Testis (tissue), 3 donors: Measurements from ENCODE around the gene MPL. TPM values are rescaled to one million over a fixed set of nuclear protein-coding genes. Genes with fewer than 3 reads are reported as not detected.

ENCODE experiments used
- DNase-seq: peaks from one replicate; pipeline ENCODE4 v3.0.0-alpha.2; 2019
- H3K27ac ChIP-seq, 2 donors: fragments of 200-600 bp; sonication (generic); one replicate each; pipeline ENCODE4 v1.5.1; 2019
- H3K27me3 ChIP-seq: fragments of 200-600 bp; sonication (generic); one replicate; pipeline ENCODE4 v1.5.1; 2019
- H3K36me3 ChIP-seq: fragments of 200-600 bp; sonication (generic); one replicate; pipeline ENCODE4 v1.5.1; 2017; ENCODE audit warnings: low read depth; ENCODE audit errors: missing control alignments
- H3K4me1 ChIP-seq: fragments of 200-600 bp; sonication (generic); one replicate; pipeline ENCODE4 v1.5.1; 2019
- H3K4me3 ChIP-seq, 2 donors: fragments of 200-600 bp; sonication (generic); one replicate each; pipeline ENCODE4 v1.5.1; 2017 to 2019
- H3K9me3 ChIP-seq: fragments of 200-600 bp; sonication (generic); one replicate; pipeline ENCODE4 v1.5.1; 2017
- CTCF ChIP-seq, 3 experiments: fragments of 450-650 bp in 2 of 3; fragments of 200-600 bp in 1 of 3; sonication (generic) in 1 of 3; IDR thresholded peaks; one replicate each; pipeline ENCODE4 v1.5.1; 2016 to 2019; ENCODE audit warnings: antibody characterized with exemption in 3 of 3, mild to moderate bottlenecking in 2 of 3, moderate library complexity in 1 of 3
- POLR2A ChIP-seq: fragments of 450-650 bp; IDR thresholded peaks from one replicate; pipeline ENCODE4 v1.6.1; 2017; ENCODE audit warnings: antibody characterized with exemption, mild to moderate bottlenecking, moderate library complexity
- WGBS, 2 donors: methylation state at CpG; one replicate each; pipeline ENCODE4 v1.1.5; 2018; 5-methylcytosine and 5-hydroxymethylcytosine counted together
- intact Hi-C: fragments of 100-400 bp; cut with DNase I; formaldehyde crosslinking; loops from one replicate; pipeline ENCODE4 v1.15.1; 2023; ENCODE audit warnings: low total_unique reads
- polyA plus RNA-seq: library from polyadenylated mRNA; stranded (reverse); fragments of 350-450 nt; fragmentation: Illumina TruSeq; extraction: RNeasy Lipid Tissue Mini Kit (QIAGEN cat#74804); gene quantifications from one replicate; pipeline ENCODE4 v1.2.3, GENCODE V29; 2014; ENCODE audit warnings: low read depth, low replicate concordance; ENCODE audit not compliant: insufficient read depth
- total RNA-seq, 2 donors: library from RNA; depleted of rRNA; stranded (reverse); fragments of >200 nt; gene quantifications; one replicate each; pipeline ENCODE4 v1.2.3, GENCODE V29; 2016

MPL gene
- total and polyA plus RNA-seq, 3 donors from 2014 or later, result 0.32 to 0.56 (median 0.47) TPM

- intact Hi-C loops, result no loop called here
- DNase-seq, result no peak
- Histone ChIP-seq H3K36me3 (no peaks in the 10 kb centered on the region), H3K4me3 (no peak overlapping the region), H3K9me3 (no peaks in the 10 kb centered on the region), H3K27ac (no peak overlapping the region), H3K4me1 (peaks cover 15% of the 10 kb centered on the region), H3K27me3 (no peaks in the 10 kb centered on the region)
- 85 to 87% methylated on average over 5 of the region's 5 CpGs for WGBS, 2 donors
- TF ChIP-seq POLR2A (no peak), CTCF (IDR thresholded peaks at IDR 0.05) (no peak)
Observed at GRCh38 chr1:43292679-43293078, 44.9 kb upstream of the MPL start.

- DNase-seq, result no peak
- intact Hi-C loops, result no loop called here
- WGBS, 2 donors, result 90 to 100% methylated on average over 2 of the region's 2 CpGs
Observed at GRCh38 chr1:43293176-43293575, 44.4 kb upstream of the MPL start.

GRCh38 chr1:43293896-43294760, 43.5 kb upstream of the MPL start:
- DNase-seq, result no peak
- no peaks in the 10 kb centered on the region for H3K9me3 ChIP-seq
- peaks cover 15% of the 10 kb centered on the region for H3K4me1 ChIP-seq
- TF ChIP-seq POLR2A (no peak), CTCF (IDR thresholded peaks at IDR 0.05) (no peak)
- H3K36me3 ChIP-seq, result no peaks in the 10 kb centered on the region
- H3K27ac ChIP-seq, result peak overlapping the region; percentile 50 to 72
- H3K27me3 ChIP-seq, result no peaks in the 10 kb centered on the region
- H3K4me3 ChIP-seq, result no peak overlapping the region
- intact Hi-C loops, result no loop called here
- WGBS, 2 donors, result 71 to 91% methylated on average over 7 of the region's 7 CpGs

More at GRCh38 chr1:43293176-43293575, 44.4 kb upstream of the MPL start:
- Histone ChIP-seq H3K4me3 (no peak overlapping the region), H3K9me3 (no peaks in the 10 kb centered on the region), H3K27me3 (no peaks in the 10 kb centered on the region), H3K4me1 (peaks cover 15% of the 10 kb centered on the region), H3K27ac (no peak overlapping the region), H3K36me3 (no peaks in the 10 kb centered on the region)
- TF ChIP-seq CTCF (IDR thresholded peaks at IDR 0.05) (no peak), POLR2A (no peak)

- H3K4me1 ChIP-seq, result peaks cover 13% of the 10 kb centered on the region
- intact Hi-C loops, result no loop called here
Observed at GRCh38 chr1:43294761-43295160, 42.9 kb upstream of the MPL start.

More at GRCh38 chr1:43294761-43295160, 42.9 kb upstream of the MPL start:
- Histone ChIP-seq H3K27ac (peak overlapping the region; percentile 50 to 72), H3K27me3 (no peaks in the 10 kb centered on the region), H3K4me3 (no peak overlapping the region), H3K36me3 (no peaks in the 10 kb centered on the region), H3K9me3 (no peaks in the 10 kb centered on the region)
- DNase-seq, result no peak
- no peak for TF ChIP-seq CTCF (IDR thresholded peaks at IDR 0.05)
- no peak for TF ChIP-seq POLR2A
- WGBS, 2 donors, result 73 to 83% methylated on average over 8 of the region's 8 CpGs
